Measurements from ENCODE around the gene AHCYL1.

DNA sequence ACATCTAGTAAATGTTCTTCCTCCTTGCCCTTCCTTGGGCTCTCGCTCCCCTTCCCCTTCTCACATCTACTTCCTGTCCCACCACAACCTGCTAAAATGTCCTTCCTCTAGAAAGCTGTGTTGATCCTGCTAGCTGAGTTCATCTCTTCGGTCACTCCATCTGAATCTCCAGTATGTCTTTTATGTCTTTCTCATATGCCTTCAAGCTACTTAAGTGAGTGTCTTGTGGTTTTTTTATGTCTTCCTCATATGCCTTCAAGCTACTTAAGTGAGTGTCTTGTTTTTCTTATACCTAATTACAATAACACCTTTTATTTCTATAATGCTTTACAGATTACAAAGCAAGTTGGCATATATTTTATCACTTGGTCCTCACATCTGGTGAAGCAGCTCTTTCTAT lies 40.0 kb upstream of the AHCYL1 start:
- TF ChIP-seq, protein P1, sequence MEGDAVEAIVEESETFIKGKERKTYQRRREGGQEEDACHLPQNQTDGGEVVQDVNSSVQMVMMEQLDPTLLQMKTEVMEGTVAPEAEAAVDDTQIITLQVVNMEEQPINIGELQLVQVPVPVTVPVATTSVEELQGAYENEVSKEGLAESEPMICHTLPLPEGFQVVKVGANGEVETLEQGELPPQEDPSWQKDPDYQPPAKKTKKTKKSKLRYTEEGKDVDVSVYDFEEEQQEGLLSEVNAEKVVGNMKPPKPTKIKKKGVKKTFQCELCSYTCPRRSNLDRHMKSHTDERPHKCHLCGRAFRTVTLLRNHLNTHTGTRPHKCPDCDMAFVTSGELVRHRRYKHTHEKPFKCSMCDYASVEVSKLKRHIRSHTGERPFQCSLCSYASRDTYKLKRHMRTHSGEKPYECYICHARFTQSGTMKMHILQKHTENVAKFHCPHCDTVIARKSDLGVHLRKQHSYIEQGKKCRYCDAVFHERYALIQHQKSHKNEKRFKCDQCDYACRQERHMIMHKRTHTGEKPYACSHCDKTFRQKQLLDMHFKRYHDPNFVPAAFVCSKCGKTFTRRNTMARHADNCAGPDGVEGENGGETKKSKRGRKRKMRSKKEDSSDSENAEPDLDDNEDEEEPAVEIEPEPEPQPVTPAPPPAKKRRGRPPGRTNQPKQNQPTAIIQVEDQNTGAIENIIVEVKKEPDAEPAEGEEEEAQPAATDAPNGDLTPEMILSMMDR (IDR thresholded peaks at IDR 0.05; ENCODE audit: insufficient read depth, low read depth, low read length) = no peak
- no peak for TF ChIP-seq EZH2 (IDR thresholded peaks at IDR 0.05; ENCODE audit: insufficient read depth, low read length)

Data from astrocyte (in vitro differentiated cells and primary cell).